ENCODE data around the gene ZNF157.
"Not testable (repeated sequence)": the region's sequence is repeated elsewhere in the genome, so short reads cannot be mapped to it uniquely, and the experiment has no call there.

ZNF157 gene

GRCh38 chrX:47370278-47370677 is at the start of gene ZNF157:
ZNF157 (plus strand) TSS chrX:47370578; CDS start chrX:47370669, 91 bp downstream.
- DNase-seq (ENCODE audit: low read depth): no peak

- peak; percentile 47 for DNase-seq (ENCODE audit: low read depth)
These were observed 49.0 kb upstream of the ZNF157 start for GRCh38 chrX:47321386-47321785.

- no peak for DNase-seq (ENCODE audit: low read depth)
These were observed 48.5 kb upstream of the ZNF157 start for GRCh38 chrX:47321823-47322371.

GRCh38 chrX:47327902-47328301 is 42.5 kb upstream of the ZNF157 start:
- no peak for DNase-seq (ENCODE audit: low read depth)

- DNase-seq (ENCODE audit: low read depth): not testable (repeated sequence)
These were observed 37.6 kb upstream of the ZNF157 start for GRCh38 chrX:47332729-47333128.

- DNase-seq (ENCODE audit: low read depth): no peak
These were observed 18.7 kb upstream of the ZNF157 start for GRCh38 chrX:47351706-47352105.

GRCh38 chrX:47358387-47359065 is 11.9 kb upstream of the ZNF157 start:
- DNase-seq (ENCODE audit: low read depth): no peak

- no peak for DNase-seq (ENCODE audit: low read depth)
These were observed 9.8 kb upstream of the ZNF157 start for GRCh38 chrX:47360423-47361179.

- DNase-seq (ENCODE audit: low read depth): peak; percentile 91
These were observed 8.6 kb upstream of the ZNF157 start for GRCh38 chrX:47361538-47362511.

- DNase-seq (ENCODE audit: low read depth): peak; percentile 52
These were observed 4.2 kb upstream of the ZNF157 start for GRCh38 chrX:47366041-47366722.

- DNase-seq (ENCODE audit: low read depth): no peak
These were observed 2.8 kb downstream of the ZNF157 start for GRCh38 chrX:47373198-47373597.

- DNase-seq (ENCODE audit: low read depth): no peak
These were observed 9.9 kb downstream of the ZNF157 start for GRCh38 chrX:47380268-47380667.

- DNase-seq (ENCODE audit: low read depth): peak; percentile 1
These were observed 10.5 kb downstream of the ZNF157 start for GRCh38 chrX:47380837-47381236.

GRCh38 chrX:47384502-47384901 is 14.1 kb downstream of the ZNF157 start:
- peak; percentile 14 for DNase-seq (ENCODE audit: low read depth)

GRCh38 chrX:47390780-47391179 is 20.4 kb downstream of the ZNF157 start:
- DNase-seq (ENCODE audit: low read depth): no peak

GRCh38 chrX:47413179-47413594 is 42.8 kb downstream of the ZNF157 start:
- DNase-seq (ENCODE audit: low read depth): no peak

GRCh38 chrX:47420265-47420664 is 49.9 kb downstream of the ZNF157 start:
- no peak for DNase-seq (ENCODE audit: low read depth)

GRCh38 chrX:47420962-47421361 is 50.6 kb downstream of the ZNF157 start:
- no peak for DNase-seq (ENCODE audit: low read depth)

GRCh38 chrX:47422444-47422843 is 52.1 kb downstream of the ZNF157 start:
- no peak for DNase-seq (ENCODE audit: low read depth)

- no peak for DNase-seq (ENCODE audit: low read depth)
These were observed 60.5 kb downstream of the ZNF157 start for GRCh38 chrX:47430925-47431324.

GRCh38 chrX:47446431-47446830 is 76.1 kb downstream of the ZNF157 start:
- no peak for DNase-seq (ENCODE audit: low read depth)

Measured in fibroblast of gingiva (primary cell).